NCI-H146 treated with DMSO at 0.1 percent for 48 hours (cell line): ENCODE measurements around the gene ZKSCAN3.
"Not testable (repeated sequence)": the region's sequence is repeated elsewhere in the genome, so short reads cannot be mapped to it uniquely, and the experiment has no call there.

Experiments
- DNase-seq: peaks from one replicate; lab custom pipeline; 2025; ENCODE audit not compliant: unreplicated experiment; lab: John Stamatoyannopoulos, UW

The ZKSCAN3 gene

GRCh38 chr6:28349892-28350737, at the start of gene ZKSCAN3:
TSS of gene ZKSCAN3 (plus strand) at chr6:28349947. CDS start at chr6:28359587, 9,640 bp downstream.
- DNase-seq, result peak; percentile 68

GRCh38 chr6:28303570-28303969, 46.2 kb upstream of the ZKSCAN3 start:
- DNase-seq, result no peak

- not testable (repeated sequence) for DNase-seq
These were observed 43.4 kb upstream of the ZKSCAN3 start for GRCh38 chr6:28306363-28306762.

GRCh38 chr6:28311139-28311823, 38.5 kb upstream of the ZKSCAN3 start:
- DNase-seq, result no peak

GRCh38 chr6:28312939-28313338, 36.8 kb upstream of the ZKSCAN3 start:
- no peak for DNase-seq

- no peak for DNase-seq
These were observed 34.1 kb upstream of the ZKSCAN3 start for GRCh38 chr6:28315628-28316027.

GRCh38 chr6:28317866-28318265, 31.9 kb upstream of the ZKSCAN3 start:
- DNase-seq, result not testable (repeated sequence)

GRCh38 chr6:28322661-28323060, 27.1 kb upstream of the ZKSCAN3 start:
- DNase-seq, result no peak

GRCh38 chr6:28323813-28324424, 25.8 kb upstream of the ZKSCAN3 start:
- DNase-seq, result no peak

GRCh38 chr6:28326371-28326948, 23.3 kb upstream of the ZKSCAN3 start:
- no peak for DNase-seq

GRCh38 chr6:28330041-28330440, 19.7 kb upstream of the ZKSCAN3 start:
- no peak for DNase-seq

- DNase-seq, result no peak
These were observed 16.7 kb upstream of the ZKSCAN3 start for GRCh38 chr6:28333047-28333446.

GRCh38 chr6:28333599-28334018, 16.1 kb upstream of the ZKSCAN3 start:
- DNase-seq, result no peak

GRCh38 chr6:28334286-28335039, 15.3 kb upstream of the ZKSCAN3 start:
- DNase-seq, result no peak

- DNase-seq, result no peak
These were observed 14.6 kb upstream of the ZKSCAN3 start for GRCh38 chr6:28335040-28335563.

GRCh38 chr6:28335564-28336283, 14.0 kb upstream of the ZKSCAN3 start, which contains the start of gene ZSCAN31:
TSS of gene ZSCAN31 (minus strand) at chr6:28336148. CDS start at chr6:28329683, 6,465 bp downstream.
- DNase-seq, result peak; percentile 90

GRCh38 chr6:28336284-28337120, 13.2 kb upstream of the ZKSCAN3 start:
- DNase-seq, result no peak

- DNase-seq, result no peak
These were observed 12.6 kb upstream of the ZKSCAN3 start for GRCh38 chr6:28337121-28337520.
